VCaP (cell line): ENCODE results near the gene ZNF543.

ENCODE experiments used
- H3K27ac ChIP-seq: fragments of 450-650 bp; 2 replicates; pipeline ENCODE4 v1.5.1; 2017
- CTCF ChIP-seq: fragments of 450-650 bp; conservative IDR thresholded peaks from 2 replicates; pipeline ENCODE4 v1.5.1; 2017; ENCODE audit warnings: mild to moderate bottlenecking, moderate library complexity

The ZNF543 gene

GRCh38 chr19:57280962-57281400 is 39.3 kb upstream of the ZNF543 start:
- no peak for TF ChIP-seq CTCF
- H3K27ac ChIP-seq: peak overlapping the region; percentile 99

DNA sequence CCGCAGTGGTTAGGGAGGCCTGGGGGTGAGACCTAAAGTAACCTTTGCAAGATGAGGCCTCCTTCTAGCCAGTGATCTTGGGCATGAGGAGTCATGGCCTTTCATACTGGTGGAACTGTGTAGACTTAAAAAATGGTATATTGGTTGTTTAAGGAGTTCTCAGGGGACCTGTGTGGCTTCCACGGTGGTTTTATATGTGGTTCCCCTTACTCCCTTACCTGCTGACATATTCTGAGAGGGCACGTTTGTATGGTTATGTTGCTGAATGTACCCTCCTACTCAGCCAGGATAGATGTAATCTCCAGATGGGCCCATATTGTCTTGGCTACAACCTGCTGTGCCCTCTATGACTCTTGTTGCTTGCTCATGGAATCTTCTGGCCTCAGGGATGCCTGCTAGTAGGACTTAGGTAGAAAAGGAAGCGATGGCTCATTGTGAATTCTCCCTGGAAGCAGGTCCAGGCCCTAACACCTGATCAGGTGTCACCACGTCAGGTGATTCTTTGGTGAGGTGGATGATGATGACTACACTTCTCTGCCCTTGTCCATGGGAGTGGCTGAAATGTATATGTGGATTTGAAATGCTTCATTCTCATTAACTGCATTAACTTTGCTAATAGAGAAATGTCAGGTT is 38.1 kb upstream of the ZNF543 start:
- H3K27ac ChIP-seq: peak overlapping the region; percentile 99
- TF ChIP-seq CTCF: no peak

- no peak overlapping the region for H3K27ac ChIP-seq
- no peak for TF ChIP-seq CTCF
Observed at GRCh38 chr19:57288373-57288772, 31.9 kb upstream of the ZNF543 start.

GRCh38 chr19:57290970-57291369 is 29.3 kb upstream of the ZNF543 start:
- no peak for TF ChIP-seq CTCF
- no peak overlapping the region for H3K27ac ChIP-seq

- no peak for TF ChIP-seq CTCF
Observed at GRCh38 chr19:57292547-57292946, 27.7 kb upstream of the ZNF543 start.

DNA sequence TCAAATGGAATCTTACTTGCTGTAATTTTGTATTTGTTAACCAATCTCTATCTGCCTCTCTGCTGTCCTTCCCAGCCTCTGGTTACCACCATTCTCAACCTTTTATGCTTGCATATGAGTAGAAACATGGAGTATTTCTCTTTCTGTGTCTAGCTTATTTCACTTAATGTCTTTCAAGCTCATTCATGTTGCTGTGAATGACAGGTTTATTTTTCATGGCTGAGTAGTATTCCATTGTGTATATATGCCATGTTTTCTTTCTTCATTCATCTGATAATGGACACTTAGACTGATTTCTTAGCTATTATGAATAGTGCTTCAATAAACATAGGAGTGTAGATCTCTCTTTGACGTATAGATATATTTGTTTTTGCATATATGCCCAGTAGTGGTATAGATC is 26.6 kb upstream of the ZNF543 start:
- TF ChIP-seq CTCF: no peak

More at GRCh38 chr19:57292547-57292946, 27.7 kb upstream of the ZNF543 start:
- no peak overlapping the region for H3K27ac ChIP-seq

GRCh38 chr19:57302020-57302465 is 18.2 kb upstream of the ZNF543 start:
- no peak overlapping the region for H3K27ac ChIP-seq
- TF ChIP-seq CTCF: no peak

More for the DNA sequence above, 26.6 kb upstream of the ZNF543 start:
- no peak overlapping the region for H3K27ac ChIP-seq
